Activated naive CD4-positive, alpha-beta T cell treated with anti-CD3 and anti-CD28 coated beads, Interleukin-2, amount 50 U/mL, for 16 hours (primary cell): Measurements from ENCODE around the gene KIF1A.
A peak's percentile ranks its signal among the peaks of the same experiment; 100 is the strongest.

Experiments used
- DNase-seq: peaks from one replicate; pipeline ENCODE4 v3.0.0-alpha.2; 2020

The KIF1A gene, protein sequence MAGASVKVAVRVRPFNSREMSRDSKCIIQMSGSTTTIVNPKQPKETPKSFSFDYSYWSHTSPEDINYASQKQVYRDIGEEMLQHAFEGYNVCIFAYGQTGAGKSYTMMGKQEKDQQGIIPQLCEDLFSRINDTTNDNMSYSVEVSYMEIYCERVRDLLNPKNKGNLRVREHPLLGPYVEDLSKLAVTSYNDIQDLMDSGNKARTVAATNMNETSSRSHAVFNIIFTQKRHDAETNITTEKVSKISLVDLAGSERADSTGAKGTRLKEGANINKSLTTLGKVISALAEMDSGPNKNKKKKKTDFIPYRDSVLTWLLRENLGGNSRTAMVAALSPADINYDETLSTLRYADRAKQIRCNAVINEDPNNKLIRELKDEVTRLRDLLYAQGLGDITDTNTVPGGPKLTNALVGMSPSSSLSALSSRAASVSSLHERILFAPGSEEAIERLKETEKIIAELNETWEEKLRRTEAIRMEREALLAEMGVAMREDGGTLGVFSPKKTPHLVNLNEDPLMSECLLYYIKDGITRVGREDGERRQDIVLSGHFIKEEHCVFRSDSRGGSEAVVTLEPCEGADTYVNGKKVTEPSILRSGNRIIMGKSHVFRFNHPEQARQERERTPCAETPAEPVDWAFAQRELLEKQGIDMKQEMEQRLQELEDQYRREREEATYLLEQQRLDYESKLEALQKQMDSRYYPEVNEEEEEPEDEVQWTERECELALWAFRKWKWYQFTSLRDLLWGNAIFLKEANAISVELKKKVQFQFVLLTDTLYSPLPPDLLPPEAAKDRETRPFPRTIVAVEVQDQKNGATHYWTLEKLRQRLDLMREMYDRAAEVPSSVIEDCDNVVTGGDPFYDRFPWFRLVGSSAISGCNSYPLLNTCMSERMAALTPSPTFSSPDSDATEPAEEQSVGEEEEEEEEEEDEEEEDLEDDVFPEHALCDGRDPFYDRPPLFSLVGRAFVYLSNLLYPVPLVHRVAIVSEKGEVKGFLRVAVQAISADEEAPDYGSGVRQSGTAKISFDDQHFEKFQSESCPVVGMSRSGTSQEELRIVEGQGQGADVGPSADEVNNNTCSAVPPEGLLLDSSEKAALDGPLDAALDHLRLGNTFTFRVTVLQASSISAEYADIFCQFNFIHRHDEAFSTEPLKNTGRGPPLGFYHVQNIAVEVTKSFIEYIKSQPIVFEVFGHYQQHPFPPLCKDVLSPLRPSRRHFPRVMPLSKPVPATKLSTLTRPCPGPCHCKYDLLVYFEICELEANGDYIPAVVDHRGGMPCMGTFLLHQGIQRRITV (N-terminal part only)

DNA sequence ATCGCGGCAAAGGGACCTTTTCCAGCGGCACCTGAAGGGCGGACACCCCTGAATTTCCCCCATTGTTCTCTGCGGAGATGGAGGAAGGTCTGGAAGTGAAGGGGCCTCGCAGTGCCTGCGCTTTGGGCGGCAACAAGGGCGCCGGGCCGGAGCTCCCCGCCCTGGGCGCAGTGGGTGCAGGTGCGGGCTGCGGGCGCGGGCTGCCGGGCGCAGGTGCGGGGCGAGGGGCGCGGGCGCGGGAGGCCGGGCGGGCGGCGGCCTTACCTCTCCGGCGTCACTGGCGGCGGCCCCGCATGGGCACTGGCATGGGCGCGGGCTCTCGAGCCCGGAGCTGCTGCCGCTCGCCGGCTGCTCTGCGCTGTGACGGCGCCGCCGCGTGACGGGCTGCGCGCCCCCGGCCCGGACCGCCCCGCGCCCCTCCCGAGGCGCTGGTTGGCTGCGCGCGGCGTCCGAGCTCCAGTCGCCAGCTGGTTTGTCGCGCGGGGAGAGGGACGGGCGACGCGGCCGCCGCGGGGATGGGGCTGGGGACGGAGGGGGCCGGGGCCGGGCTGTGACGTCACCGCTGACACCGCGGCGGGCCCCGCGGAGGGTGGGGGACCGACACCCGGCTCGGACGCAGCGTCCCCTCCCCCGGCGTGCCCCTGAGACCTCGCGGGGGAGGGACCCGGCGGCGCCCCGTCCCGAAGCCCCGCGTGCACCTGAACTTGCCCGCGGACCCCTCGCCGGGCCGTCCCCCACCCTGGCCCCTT, at the start of gene KIF1A:
TSS of gene KIF1A (minus strand) at position 362 of the 749 bp plus-strand sequence. CDS start 22,467 bp downstream, outside the sequence.
- DNase-seq = peak; percentile 28

DNA sequence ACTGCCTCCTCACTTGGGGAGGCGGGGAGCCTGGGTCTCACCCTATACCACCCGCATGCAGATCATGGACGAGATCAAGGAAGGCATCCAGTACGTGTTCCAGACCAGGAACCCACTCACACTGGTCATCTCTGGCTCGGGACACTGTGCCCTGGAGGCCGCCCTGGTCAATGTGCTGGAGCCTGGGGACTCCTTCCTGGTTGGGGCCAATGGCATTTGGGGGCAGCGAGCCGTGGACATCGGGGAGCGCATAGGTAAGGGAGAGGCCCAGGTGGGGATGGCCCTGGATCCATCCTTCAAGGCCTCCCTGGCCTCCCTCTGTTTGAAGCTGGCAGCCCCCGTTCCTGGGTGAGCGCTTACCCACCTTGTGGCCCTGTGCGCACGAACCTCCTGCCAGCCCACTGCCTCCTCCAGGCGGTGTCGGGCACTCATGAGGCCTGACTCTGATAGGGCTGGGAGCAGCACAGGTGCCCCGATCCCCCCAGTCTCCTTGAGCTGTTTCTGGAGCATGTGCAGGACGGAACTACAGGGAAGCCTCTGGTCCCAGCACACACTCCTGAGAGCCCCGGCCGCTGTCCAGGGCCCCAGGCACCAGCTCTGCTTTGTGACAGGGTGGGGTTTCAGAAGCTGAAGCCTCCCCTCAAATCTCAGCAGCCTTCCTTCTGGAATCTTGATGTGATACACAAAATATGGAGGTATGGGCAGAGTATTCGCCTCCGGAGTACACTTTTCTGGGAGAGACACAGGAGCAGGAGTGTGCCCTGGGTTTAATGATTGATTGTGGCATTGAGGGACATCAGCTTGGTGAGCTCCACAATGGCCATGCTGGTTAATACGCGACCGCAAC, 49.3 kb upstream of the KIF1A start:
- no peak for DNase-seq

DNA sequence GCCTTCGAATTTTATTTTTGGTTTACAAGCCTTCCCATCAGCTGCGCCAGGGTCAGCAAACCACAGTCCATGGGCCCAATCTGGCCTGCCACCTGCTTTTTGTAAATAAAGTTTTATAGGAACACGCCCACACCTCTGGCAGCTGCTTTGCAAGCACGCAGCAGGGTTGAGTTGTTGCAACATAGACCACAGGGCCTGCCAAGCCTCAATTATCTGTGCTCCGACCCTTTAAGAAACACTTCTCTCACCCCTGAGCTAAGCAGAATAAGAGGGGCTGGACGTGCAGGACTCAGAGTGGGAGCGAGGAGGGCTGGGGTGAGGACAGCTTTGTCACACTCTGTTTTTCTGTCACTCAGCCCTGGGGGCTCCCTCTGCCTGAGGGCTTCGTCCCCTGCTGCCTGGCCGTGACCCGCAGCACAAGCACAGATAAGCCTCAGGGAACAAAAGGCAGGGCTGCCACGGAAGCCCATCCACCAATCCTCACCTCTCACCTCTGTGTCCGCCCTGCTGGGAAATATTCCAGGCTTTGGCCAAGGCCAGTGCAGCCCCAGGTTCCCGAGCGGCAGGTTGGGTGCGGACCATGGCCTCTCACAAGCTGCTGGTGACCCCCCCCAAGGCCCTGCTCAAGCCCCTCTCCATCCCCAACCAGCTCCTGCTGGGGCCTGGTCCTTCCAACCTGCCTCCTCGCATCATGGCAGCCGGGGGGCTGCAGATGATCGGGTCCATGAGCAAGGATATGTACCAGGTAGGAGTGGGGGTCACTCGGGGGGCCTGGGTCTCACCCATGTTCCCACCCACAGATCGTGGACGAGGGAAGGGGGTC, 48.5 kb upstream of the KIF1A start, which contains the start of gene AGXT:
TSS of gene AGXT (plus strand) at position 539 of the 823 bp plus-strand sequence. CDS start at position 581, 42 bp downstream.
- no peak for DNase-seq

DNA sequence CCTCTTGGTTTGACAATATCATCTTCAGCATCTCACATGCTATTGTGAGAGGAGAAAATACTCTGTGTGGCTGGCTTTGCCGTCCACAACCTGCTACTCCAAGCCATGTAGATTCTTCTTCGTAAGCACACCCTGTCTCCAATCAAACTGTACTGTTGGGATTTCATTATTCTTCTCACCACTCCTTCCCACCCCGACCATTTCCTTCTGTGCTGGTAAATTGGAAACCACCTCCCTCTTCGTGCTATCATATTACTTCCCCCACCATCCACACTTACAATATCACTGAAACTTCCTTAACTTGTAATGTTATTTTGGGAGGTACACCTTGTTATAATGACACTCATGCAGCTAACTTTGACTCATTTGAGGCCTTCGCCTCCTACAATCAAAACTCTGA, 45.4 kb upstream of the KIF1A start:
- DNase-seq = no peak

DNA sequence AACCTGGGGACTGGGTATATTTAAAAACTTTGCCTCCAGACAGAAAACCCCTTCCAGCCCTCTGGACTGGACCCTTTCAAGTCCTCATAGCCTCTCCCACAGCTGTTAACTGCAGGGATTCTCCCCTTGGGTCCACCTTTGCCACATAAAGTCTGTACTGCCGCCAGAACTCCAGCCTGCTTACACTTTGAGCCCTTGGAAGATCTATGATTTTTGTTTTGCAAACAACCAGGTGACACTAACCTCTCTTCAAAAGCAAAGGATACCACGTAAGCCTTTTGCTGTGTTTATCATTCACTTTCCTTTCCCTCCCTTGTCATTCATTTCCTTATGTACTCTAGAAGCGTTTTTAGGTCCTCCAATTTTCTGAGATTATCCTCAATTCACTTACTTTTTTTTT, 44.5 kb upstream of the KIF1A start:
- no peak for DNase-seq

DNA sequence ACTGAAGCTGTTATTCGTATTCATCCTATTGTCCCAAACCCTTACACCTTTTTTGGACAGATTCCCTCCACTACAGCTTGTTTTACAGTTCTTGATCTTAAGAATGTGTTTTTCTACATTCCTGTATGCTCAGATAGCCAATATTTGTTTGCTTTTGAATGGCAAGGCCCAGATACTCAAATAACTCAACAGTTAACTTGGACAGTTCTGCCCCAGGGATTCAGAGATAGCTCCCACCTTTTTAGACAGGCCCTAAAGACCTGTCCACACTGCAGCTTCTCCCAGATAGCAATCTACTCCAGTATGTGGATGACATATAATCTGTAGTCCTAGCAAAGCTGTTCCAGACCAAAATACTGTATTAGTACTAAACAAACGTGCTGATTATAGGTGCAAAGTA, 41.5 kb upstream of the KIF1A start:
- no peak for DNase-seq

DNA sequence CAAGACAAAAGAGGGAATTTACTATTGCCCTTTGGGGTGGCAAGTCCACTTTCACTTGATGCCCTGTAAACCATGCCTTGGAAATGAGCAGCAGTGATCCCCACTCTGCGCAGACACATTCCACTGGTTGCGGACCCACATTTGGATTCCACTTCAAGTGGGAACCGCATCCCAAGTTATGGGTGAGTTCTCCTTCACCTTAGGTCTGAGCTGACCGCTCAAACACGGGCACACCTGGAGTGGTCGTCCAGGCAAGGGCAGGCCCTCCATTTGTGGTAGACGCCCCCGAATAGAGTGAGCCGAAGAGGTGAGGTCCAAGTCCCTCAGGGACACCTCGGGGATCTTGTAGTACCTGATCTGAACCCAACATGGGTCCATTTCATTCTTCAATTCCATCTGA, 38.9 kb upstream of the KIF1A start:
- no peak for DNase-seq

DNA sequence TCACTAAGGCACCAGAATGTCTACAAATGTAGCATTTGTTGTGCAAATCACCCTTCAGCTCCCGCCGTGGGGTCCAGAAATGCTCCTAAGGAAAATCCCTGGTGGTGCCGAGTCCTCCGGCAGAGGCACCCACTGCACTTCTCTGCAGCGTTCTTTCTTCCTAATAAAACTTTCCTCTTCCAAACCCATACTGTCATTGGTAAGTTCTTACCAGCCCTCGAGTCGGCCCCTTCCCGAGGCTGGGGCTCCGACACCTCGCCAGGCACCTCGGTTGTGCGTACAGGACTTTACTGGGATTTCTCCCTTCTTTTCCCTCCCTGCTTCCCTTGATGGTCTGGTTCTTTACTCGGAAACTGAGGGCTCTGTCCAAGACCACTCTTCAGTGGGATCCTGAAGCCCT, 38.3 kb upstream of the KIF1A start:
- no peak for DNase-seq

DNA sequence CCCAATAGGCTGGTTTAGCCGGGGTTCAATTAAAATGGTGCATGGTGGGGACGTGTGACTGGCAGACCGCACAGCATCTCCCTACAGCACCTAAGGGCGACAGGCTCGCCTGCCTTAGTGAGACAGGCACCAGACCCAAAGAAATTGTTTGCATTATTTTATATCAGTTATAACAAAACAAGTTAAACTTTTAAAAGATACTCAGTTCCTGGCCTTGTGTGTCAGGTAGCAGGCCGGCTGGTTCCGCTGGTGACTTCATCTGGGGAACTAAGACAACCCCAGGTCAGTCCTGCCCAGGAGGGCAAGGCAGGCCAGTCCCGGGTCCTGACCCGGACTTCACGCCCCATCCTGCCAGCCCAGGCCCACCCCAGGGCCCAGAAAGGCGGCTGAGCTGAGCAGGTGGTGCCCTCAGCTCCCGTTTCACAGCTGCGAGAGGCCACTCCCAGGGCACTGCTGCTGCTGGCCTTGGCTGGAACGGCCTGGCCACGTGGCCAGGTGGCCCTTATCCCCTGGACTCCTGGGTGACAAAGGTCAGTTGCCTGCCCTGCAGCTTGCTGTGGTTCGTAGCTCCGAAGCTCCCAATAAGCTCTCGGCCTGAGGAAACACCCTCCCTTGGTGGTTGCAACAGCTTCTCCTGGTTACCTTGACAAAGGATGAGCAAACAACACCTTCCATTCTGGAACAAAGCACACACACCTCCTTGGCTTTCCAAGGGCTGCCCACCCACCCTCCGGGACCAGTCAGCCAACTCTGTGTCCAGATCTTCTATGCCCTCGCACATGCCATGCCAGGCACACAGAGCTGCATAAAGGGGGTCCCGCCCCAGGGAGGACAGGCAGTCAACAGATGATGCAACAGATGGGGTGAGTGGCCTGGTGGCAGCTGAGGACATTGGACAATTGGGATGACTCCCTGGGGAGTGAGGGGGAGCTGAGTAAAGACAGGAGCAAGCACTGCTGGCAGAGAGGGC, 37.3 kb upstream of the KIF1A start:
- DNase-seq = no peak

DNA sequence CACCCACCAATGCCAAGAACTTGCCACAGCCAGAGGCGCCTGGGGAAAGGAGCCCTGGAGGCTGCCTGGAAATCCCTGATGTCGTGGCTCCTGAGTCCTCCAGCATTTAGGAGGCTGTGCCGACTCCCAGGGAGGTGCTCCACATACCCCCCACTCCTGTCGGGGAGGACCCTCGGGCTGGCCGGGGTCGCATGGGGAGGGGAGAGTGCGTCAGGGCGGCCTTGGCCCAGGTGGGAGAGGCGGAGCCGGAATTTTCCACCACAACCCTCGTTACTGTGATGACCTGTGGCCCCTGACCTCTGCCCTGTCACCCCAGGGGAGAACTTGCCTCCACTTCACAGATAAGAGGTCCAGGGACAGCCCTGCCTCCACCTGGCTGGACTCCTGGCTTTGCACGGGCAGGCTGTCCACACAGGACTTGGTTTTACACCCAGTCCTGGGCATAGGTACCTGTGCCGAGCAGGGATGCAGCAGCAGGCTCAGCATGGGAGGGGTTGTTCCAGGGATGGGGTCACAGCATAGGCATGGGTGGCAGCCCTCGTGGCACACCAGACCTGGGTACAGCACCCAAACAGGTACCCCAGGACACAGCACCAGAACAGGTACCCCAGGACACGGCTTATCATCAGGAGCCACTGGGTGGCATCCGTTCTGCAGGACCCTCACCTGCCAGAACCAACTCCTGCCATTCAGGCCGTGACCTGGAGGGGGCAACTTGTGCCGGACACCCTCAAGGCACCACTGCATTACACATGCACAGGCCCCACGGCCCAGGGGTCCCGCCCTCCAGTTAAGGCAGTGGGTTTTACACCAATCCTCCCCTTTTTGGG, 36.3 kb upstream of the KIF1A start:
- no peak for DNase-seq

DNA sequence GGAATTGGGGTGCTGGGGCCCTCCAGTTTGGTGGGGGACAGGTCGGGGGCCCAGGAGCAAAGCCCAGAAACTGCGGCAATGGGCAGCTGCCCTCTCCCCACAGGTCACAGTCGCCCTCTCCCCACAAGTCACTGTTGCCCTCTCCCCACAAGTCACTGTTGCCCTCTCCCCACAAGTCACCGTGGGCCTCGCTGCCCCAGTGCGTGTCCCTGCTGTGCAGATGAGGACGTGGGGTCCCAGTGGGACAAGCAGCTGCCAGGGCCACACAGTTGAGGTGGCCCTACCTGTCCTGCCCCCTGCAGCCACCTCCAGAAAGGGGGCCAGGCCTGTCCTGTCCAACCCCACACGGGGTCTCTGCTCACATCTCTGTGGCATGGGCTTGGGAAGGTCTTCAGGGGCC, 35.7 kb upstream of the KIF1A start:
- DNase-seq = no peak

DNA sequence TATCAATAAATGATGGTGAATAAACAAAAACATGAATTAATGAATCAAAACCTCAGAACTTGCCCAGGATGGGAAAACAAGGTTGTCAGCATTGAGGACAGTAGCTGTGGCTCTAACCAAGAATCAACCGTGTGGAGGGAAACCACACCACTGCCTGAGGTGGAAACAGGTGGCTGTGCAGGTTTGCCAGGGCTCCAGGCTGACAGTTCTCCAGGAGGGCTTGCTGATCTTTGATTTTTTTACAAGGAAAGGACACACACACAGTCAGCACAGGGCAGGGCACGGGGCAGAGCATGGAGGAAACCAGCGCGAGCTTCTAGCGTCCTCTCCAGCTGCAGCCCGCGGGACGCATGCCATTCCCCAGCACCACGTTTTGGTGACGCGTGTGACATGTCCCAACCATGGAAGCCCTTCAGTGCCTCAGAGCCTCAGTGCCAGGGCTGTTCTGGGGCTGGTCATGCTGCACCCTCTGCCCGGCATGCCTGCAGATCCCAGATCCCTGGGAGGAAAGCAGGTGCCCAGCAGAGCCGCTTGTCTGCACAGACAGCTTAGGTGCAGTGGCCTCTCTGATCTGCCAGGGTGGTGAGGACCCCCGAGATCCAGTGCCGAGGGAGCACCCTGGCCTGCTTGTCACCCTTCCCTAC, 32.8 kb upstream of the KIF1A start:
- no peak for DNase-seq

DNA sequence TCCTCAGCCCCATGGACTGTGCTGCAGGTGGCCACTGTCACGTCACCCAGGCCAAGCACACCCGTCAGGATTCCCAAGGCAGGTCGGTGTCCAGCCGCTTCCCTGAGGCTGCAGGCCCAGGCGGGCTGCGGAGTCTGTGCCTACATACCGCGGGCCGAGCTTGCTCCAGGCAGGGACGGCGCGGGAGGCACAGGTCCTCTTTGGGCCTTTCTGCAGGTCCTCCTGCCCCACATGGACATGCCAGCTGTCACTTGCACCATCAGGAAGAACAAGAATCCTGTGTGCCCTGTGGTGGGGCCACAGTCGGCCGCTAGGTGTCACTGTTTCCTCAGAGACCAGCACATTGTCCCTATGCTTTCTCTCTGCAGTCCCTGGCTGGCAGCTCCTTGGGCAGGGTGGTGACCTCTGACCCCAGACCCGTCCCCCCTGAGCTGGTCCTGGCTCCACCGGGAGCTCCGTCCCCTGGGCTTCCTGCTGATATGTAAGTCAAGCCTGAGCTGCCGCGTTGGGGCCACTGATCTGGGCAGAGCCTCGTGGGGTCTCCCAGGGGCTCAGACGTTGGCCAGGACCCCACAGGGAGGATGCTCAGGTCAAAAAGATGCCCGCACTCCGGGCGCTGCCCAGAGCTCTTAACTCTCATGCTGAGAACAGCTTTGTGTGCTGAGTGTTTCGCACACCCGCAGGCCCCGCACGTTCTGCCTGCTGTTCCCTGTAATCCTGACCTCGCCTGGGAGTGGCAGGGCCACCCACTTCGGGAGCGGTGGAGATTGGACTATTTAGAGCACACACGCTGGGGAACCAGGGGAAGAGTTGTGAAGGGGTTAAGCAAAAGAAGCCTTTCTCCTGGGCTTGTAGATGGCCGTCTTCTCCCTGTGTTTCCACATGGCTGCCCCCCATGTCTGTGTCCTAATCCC, 31.3 kb upstream of the KIF1A start:
- peak; percentile 82 for DNase-seq

DNA sequence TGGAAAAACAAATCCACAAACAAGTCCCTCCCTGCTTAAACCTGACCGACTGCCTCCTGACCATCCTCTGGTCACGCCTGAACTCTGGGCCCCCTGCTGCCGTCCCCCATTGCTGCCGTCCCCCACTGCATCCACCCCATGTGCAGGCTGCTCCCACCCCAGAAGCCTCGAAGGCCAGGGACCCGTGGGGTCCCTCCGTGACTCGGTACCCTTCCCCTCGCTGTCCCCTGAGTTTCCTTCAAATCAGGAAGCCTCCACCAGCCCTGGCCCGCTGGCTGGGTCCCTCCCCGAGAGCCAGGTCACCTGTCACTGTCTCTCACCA, 30.7 kb upstream of the KIF1A start:
- DNase-seq = no peak

DNA sequence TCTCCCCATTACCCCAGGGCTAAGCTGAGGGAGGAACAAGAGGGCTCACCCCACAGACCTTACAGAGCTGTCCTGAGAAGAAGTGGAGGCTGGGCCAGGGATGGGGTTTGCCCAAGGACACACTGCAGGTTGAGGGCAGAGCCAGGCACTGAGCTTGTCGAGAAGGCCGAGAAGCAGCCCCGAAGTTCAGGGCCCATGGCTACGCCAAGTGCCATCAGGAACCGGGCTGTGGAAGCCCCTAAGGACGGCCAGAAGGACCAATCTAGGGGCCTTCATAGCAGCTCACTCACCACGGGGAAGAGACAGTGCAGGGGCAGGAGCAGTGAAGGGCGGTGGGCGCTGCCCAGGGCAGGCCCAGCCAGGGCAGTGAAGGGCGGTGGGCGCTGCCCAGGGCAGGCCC, 30.0 kb upstream of the KIF1A start:
- DNase-seq = no peak

DNA sequence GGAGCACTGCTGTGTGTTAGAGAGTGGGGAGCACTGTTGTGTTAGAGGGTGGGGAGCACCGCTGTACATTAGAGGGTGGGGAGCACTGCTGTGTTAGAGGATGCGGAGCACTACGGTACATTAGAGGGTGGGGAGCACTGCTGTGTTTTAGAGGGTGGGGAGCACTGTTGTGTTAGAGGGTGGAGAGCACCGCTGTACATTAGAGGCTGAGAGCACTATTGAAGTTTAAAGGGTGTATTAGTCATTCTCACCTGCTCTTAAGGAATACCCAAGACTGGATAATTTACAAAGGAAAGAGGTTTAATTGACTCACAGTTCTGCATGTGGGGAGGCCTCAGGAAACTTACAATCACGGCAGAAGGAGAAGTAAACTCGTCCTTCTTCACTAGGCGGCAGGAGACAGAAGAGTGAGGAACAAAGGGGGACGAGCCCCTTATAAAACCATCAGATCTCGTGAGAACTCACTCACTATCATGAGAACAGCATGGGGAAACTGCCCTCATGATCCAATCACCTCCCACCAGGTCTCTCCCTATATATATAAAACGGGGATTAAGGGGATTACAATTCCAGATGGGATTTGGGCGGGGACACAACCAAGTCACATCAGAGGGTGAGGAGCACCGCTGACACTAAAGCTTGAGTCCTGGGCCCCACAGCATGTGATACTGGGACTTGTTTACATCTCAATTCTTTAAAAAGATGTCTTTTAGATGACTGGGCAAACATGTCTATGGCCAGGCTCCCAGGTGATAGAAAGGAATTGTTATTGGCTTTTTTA, 29.1 kb upstream of the KIF1A start:
- no peak for DNase-seq
